COLO668 (cell line): Measurements from ENCODE around the gene C22orf23.
"Not testable (repeated sequence)": the region's sequence is repeated elsewhere in the genome, so short reads cannot be mapped to it uniquely, and the experiment has no call there.

ENCODE experiments used
- DNase-seq: peaks from one replicate; lab custom pipeline; 2025; ENCODE audit not compliant: unreplicated experiment; lab: John Stamatoyannopoulos, UW

The C22orf23 gene

DNA sequence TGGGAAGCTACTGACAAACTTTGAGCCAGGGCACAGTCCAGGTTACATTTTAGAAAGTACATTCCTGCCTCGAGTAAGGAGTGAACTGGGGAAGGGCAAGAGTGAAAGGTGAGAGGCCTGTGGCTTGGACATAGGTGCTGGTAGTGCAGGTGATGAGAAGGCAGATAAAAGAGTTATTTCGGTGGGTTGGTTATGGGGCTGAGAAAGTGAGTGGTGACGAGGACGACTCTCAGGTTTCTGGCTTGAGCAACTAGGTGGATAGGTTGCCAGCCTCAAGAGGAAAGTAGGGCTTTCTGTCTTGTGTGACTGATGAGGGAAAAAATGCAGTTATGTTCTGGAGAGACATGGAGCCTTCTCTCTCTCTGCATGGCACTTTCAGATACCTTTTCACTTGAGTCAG lies 3.8 kb upstream of the C22orf23 start:
- no peak for DNase-seq

GRCh38 chr22:37955825-37956397 lies 2.5 kb upstream of the C22orf23 start:
- not testable (repeated sequence) for DNase-seq

DNA sequence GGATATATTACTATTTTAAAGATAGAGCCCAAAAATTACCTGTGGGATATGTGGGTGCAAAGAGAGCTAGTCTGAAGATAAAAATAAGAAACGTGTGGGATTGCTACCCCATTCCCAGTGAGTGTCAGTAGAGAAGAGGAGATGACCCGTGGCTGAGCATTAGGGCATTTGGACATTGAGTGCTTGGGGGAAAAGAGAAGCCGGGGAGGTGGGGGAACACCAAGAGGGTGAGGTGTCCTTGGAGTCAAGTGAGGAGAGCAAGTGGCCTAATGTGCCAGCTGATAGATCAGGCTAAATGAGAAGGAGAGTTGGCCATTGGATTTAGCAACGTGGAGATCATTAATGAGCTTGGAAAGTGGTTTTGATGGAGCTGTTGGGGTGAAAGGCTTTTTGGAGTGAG lies 1.3 kb upstream of the C22orf23 start:
- DNase-seq: no peak

DNA sequence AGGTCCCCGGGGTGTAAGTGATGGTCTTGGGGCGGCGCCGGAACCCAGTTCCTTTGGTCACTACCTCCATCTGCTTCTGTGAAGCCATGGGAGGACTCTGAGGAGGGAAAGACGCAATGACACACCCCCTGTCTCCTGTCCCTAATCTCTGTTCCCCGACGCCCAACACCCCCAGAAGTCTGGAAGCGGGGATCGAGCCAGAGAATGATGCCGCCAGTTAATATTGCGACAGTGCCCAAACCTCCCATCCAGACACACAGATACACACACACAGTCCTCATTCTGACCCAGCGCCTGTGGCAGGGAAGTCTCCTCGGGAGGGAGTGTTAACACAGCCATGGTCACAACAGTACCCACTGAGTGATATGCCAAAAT lies 352 bp downstream of the C22orf23 start:
- no peak for DNase-seq

DNA sequence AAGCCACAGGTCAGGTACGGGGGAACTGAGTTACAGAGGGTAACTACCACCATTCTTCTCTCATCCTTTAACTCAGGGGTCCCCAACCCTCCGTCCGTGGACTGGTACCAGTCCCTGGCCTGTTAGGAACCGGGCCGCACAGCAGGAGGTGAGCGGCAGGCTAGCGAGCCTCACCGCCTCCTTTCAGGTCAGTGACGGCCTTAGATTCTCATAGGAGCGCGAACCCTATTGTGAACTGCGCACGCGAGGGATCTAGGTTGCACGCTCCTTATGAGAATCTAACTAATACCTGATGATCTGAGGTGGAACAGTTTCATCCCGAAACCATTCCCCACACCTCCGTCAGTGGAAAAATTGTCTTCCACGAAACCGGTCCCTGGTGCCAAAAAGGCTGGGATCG lies 772 bp downstream of the C22orf23 start:
- DNase-seq: not testable (repeated sequence)

DNA sequence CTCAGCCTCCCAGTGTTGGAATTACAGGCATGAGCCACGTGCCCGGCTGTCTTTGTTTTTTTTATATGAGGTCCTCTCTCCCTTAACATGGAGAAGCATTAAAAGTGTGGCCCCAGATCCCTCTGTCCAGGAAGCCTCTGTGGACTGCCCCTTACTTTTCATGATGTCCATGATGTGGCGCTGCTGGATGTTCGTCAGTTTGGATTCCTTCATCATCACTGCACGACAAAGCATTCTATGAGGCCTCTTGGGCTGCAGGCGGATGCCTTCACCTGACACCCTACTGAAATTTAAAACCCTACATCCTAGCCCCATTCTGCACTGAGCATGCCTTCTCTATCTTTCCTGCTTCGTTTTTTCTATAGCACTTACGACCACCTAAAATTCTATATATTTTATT lies 2.1 kb downstream of the C22orf23 start:
- peak; percentile 45 for DNase-seq

- not testable (repeated sequence) for DNase-seq
These were observed 6.1 kb downstream of the C22orf23 start for GRCh38 chr22:37947142-37947795.

DNA sequence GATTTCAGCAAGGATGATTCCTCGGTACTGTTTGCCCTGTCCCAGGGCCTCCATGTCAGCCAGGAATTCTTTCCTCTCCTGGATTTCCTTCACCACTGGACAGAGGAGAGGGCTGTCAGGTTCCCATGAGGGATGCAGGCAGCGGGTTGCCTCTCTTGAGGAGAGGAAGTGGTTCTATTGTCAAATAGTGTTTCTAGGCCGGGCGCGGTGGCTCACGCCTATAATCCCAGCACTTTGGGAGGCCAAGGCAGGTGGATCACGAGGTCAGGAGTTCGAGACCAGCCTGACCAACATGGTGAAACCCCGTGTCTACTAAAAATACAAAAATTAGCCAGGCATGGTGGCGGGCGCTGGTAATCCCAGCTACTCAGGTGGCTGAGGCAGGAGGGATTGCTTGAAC lies 9.0 kb downstream of the C22orf23 start:
- not testable (repeated sequence) for DNase-seq

- DNase-seq: peak; percentile 13
These were observed 9.6 kb downstream of the C22orf23 start for GRCh38 chr22:37943825-37944198.

GRCh38 chr22:37943136-37943824 lies 10.1 kb downstream of the C22orf23 start:
- DNase-seq: peak; percentile 33

DNA sequence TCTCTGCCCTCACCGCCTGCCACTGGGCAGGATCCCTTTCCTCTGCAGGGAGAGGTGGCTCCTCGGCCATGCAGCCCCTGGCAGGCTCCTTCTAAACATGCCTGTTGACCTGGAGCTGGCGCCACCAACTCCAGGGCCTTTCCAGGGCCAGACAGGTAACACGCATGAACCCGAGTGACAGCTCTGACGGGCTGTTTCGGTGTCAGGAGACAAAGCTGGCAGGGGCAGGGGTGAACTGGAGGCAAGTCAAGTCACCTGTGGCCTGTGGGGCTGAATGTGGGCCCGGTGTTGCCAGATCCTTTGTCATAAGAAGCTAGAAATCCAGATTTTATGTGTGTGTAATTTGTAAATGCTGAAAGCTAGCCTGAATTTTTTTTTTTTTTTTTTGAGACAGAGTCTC lies 11.3 kb downstream of the C22orf23 start:
- no peak for DNase-seq

DNA sequence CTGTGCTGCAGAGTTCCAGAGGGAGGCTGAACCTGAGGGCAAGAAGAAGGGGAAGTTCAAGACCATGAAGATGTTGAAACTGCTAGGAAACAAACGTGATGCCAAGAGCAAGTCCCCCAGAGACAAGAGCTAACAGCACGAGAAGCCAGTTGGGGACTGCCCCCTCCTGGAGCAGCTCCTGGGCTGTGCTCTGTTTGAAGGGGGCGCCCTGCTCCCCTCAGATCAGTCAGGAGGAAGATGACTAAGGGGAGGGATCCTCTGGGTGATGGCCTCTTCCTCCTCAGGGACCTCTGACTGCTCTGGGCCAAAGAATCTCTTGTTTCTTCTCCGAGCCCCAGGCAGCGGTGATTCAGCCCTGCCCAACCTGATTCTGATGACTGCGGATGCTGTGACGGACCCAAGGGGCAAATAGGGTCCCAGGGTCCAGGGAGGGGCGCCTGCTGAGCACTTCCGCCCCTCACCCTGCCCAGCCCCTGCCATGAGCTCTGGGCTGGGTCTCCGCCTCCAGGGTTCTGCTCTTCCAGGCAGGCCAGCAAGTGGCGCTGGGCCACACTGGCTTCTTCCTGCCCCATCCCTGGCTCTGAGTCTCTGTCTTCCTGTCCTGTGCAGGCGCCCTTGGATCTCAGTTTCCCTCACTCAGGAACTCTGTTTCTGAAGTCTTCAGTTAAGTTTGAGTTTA lies 12.6 kb downstream of the C22orf23 start:
- DNase-seq: no peak

GRCh38 chr22:37933711-37934376 lies 19.6 kb downstream of the C22orf23 start:
- peak; percentile 89 for DNase-seq

GRCh38 chr22:37932821-37933578 lies 20.4 kb downstream of the C22orf23 start:
- peak; percentile 14 for DNase-seq

DNA sequence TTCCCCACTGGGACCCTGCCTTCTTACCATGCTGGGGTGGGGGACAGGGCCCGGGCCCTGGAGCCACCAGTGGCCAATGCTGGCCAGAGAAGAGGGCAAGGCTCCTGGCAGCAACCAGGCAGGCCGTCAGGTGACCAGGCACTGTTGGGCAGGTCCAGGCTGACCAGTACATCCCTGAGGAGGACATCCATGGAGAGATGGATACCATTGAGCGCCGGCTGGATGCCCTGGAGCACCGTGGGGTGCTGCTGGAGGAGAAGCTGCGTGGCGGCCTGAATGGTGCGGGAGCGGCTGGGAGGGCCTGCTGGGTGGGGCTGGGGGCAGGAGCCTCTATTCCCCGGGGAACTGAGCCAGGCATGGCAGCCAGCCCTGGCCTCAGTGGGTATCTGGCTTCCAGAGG lies 21.0 kb downstream of the C22orf23 start:
- no peak for DNase-seq

GRCh38 chr22:37931893-37932389 lies 21.5 kb downstream of the C22orf23 start:
- DNase-seq: no peak

DNA sequence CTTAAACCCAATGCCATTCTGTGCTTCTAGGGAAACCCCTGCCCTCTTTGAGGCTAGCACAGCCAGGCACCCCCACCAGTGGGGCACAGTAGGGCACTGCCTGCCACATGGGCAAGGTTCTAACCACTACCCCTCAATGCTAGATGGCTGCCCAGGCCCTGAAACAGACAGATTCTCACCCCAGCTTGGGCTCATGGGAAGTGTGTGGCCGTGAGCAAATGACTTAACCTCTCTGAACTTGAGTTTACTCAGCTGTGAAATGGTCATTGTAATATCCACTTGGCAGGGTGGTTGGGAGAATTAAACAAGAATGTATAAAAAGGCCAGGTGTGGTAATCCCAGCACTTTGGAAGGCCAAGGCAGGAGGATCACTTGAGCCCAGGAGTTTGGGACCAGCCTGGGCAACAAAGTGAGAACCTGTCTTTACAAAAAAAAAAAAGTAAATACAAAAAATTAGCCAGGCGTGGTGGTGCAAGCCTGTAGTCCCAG lies 22.4 kb downstream of the C22orf23 start:
- DNase-seq: no peak

- DNase-seq: peak; percentile 28
These were observed 23.0 kb downstream of the C22orf23 start for GRCh38 chr22:37930270-37930951.

DNA sequence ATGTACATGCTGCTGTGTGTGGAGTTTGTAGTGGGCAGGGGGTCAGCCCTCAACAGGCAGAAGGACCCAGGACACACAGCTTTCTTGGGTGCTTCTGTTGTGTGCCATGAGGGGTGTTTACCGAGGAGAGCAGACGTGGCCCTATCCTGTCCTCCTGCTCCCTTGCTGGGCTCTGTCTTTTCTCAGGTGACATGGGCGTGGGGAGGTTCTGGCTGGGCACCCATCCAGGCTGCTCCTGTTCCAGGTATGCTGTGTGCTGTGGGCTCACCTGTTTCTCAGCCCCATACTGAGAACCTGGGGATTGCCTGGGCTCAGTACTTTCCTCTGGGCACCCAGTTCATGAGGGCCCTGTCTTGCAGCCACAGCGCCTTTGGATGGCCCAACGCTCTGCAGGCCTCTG lies 24.0 kb downstream of the C22orf23 start:
- DNase-seq: no peak

- no peak for DNase-seq
These were observed 25.8 kb downstream of the C22orf23 start for GRCh38 chr22:37927637-37927936.
